CD4-positive, alpha-beta memory T cell (primary cell): ENCODE data around the gene PRPF40A. TPM values are rescaled to one million over a fixed set of nuclear protein-coding genes. Genes with fewer than 3 reads are reported as not detected.
"Not testable (repeated sequence)": the region's sequence is repeated elsewhere in the genome, so short reads cannot be mapped to it uniquely, and the experiment has no call there.

ENCODE experiments used
- CTCF ChIA-PET: fragments of 350-600 bp; sonication (Branson Sonifier 250); formaldehyde crosslinking; loops from one replicate; lab custom pipeline; 2021; ENCODE audit warnings: inconsistent platforms; ENCODE audit not compliant: partially characterized antibody; lab: Charles Lee
- POLR2A ChIA-PET: fragments of 350-600 bp; sonication (Branson Sonifier 250); formaldehyde crosslinking; loops from one replicate; lab custom pipeline; 2021; ENCODE audit not compliant: partially characterized antibody; lab: Charles Lee
- DNase-seq, 5 donors: peaks; one replicate each; pipeline versions ENCODE4 v3.0.0 to v3.0.0-alpha.2; 2020 to 2022; ENCODE audit warnings: mixed read lengths in 1 of 5
- H3K27ac ChIP-seq: one replicate; pipeline ENCODE4 v1.7.0; 2013; ENCODE audit warnings: low read depth, low read length
- H3K27me3 ChIP-seq: 2 replicates; pipeline ENCODE4 v1.7.0; 2013; ENCODE audit warnings: mild to moderate bottlenecking, low read length, moderate library complexity; ENCODE audit not compliant: insufficient read depth
- H3K36me3 ChIP-seq: 2 replicates; pipeline ENCODE4 v1.7.0; 2013; ENCODE audit warnings: mild to moderate bottlenecking, low read length, moderate library complexity; ENCODE audit not compliant: insufficient read depth
- H3K4me1 ChIP-seq: 2 replicates; pipeline ENCODE4 v1.7.0; 2013; ENCODE audit warnings: mild to moderate bottlenecking, low read length, moderate library complexity; ENCODE audit not compliant: insufficient read depth
- H3K4me3 ChIP-seq, 2 donors: one replicate each; pipeline ENCODE4 v1.7.0; 2013; ENCODE audit warnings: low read length in 2 of 2, mild to moderate bottlenecking in 1 of 2
- H3K9me3 ChIP-seq, 2 donors: one replicate each; pipeline ENCODE4 v1.7.0; 2013; ENCODE audit warnings: low read length in 2 of 2, control low read depth in 1 of 2; ENCODE audit not compliant: control insufficient read depth in 1 of 2
- H3K27ac Mint-ChIP-seq, 7 donors: one replicate each; pipeline ENCODE4 v1.8.0; 2020 to 2021; ENCODE audit warnings: mixed read lengths in 7 of 7, mild to moderate bottlenecking in 6 of 7, inconsistent platforms in 3 of 7, moderate library complexity in 3 of 7
- H3K27me3 Mint-ChIP-seq, 2 donors: one replicate each; pipeline ENCODE4 v1.8.0; 2020 to 2021; ENCODE audit warnings: mixed read lengths in 2 of 2
- H3K36me3 Mint-ChIP-seq, 2 donors: one replicate each; pipeline ENCODE4 v1.8.0; 2020 to 2021; ENCODE audit warnings: mixed read lengths in 2 of 2, inconsistent platforms in 1 of 2, mild to moderate bottlenecking in 1 of 2
- H3K4me1 Mint-ChIP-seq, 4 donors: one replicate each; pipeline ENCODE4 v1.8.0; 2020 to 2021; ENCODE audit warnings: mixed read lengths in 4 of 4, mild to moderate bottlenecking in 1 of 4
- H3K4me3 Mint-ChIP-seq, 8 donors: one replicate each; pipeline ENCODE4 v1.8.0; 2020 to 2021; ENCODE audit warnings: mixed read lengths in 8 of 8, mild to moderate bottlenecking in 7 of 8, moderate library complexity in 6 of 8, inconsistent platforms in 3 of 8
- H3K9me3 Mint-ChIP-seq, 8 donors: one replicate each; pipeline ENCODE4 v1.8.0; 2020 to 2021; ENCODE audit warnings: mixed read lengths in 8 of 8, mild to moderate bottlenecking in 5 of 8, inconsistent platforms in 3 of 8, moderate library complexity in 1 of 8
- intact Hi-C: fragments of 100-400 bp; cut with micrococcal nuclease; formaldehyde crosslinking; loops from one replicate; pipeline ENCODE4 v1.15.1; 2023
- polyA plus RNA-seq, 2 donors: library from polyadenylated mRNA; unstranded; fragments of 300-500 nt; fragmentation: Illumina TruSeq; gene quantifications; one replicate each; pipeline ENCODE4 v1.2.3, GENCODE V29; 2021
- total RNA-seq, 2 experiments: library from RNA; stranded (reverse); gene quantifications; one replicate each; pipeline ENCODE4 v1.2.3, GENCODE V29; 2021

The PRPF40A gene
- 100 to 1,000 TPM in 1 of 2 experiments, 10 to 100 TPM in 1; 95.0 to 105 TPM for total RNA-seq
- polyA plus RNA-seq, result 100 to 1,000 TPM in 1 of 2 donors, 10 to 100 TPM in 1; 70.5 to 129 TPM

GRCh38 chr2:152717228-152718075 is at the start of gene PRPF40A:
TSS of gene PRPF40A (minus strand) at chr2:152717461. CDS start at chr2:152717439, 22 bp downstream.
- POLR2A ChIA-PET, result interaction anchor here (0.6 to 3.6 kb wide), 15 partner anchors 9 to 1456 kb away, joined by 3 to 50 read pairs (median 4); partner anchors contain the start of genes ARL5A, RBM43 and STAM2
- peaks cover 0 to 3% (median 0%) of the 10 kb centered on the region in 8 donors for H3K9me3 Mint-ChIP-seq
- peak; percentile 98 to 99 (median 99) for DNase-seq
- peaks cover 39 to 85% (median 58%) of the 10 kb centered on the region in 4 donors for H3K4me1 Mint-ChIP-seq
- Histone ChIP-seq H3K4me1 (peaks cover 65% of the 10 kb centered on the region), H3K27ac (peak within 1 kb of the TSS; percentile 96), H3K27me3 (no peaks in the 10 kb centered on the region), H3K9me3 (no peaks in the 10 kb centered on the region), H3K36me3 (peaks cover 11% of the 10 kb centered on the region), H3K4me3 (peak within 1 kb of the TSS; percentile 89 to 94)
- H3K36me3 Mint-ChIP-seq, result peaks cover 9 to 60% of the 10 kb centered on the region in 2 donors
- peaks cover 0 to 2% of the 10 kb centered on the region in 2 donors for H3K27me3 Mint-ChIP-seq
- CTCF ChIA-PET, result interaction anchor here (1.1 to 3.1 kb wide), 7 partner anchors 14 to 541 kb away, joined by 3 to 12 read pairs (median 5); partner anchors contain the start of gene STAM2
- intact Hi-C loops, result loop anchor here (1.0 to 5.0 kb wide), 6 partner anchors 13 to 1455 kb away; partner anchors contain the start of genes ARL5A and RBM43
- H3K4me3 Mint-ChIP-seq, result peak within 1 kb of the TSS; percentile 97 to 100 (median 99)
- peak within 1 kb of the TSS; percentile 95 to 100 (median 98) for H3K27ac Mint-ChIP-seq

DNA sequence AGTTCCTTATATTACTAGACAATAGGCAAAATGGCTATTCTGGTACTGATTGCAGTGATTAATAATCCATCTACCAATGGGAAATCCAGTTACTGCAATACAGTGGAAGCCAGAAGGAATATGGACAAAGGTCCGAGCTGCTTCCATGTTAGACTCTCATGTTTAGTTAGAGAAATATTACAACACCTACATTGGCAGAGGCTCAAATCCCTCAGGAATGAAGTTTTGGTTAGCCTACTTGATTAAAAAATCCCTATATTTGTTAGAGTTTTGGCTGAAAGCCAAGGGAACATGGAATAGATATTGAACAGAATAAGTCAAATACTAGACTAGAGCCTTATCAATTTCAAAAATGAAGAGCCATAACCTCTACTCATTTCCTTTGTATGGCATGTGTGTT is 49.7 kb upstream of the PRPF40A start:
- Mint-ChIP-seq H3K9me3 (peaks cover 0 to 2% (median 0%) of the 10 kb centered on the region in 8 donors), H3K4me1 (no peaks in the 10 kb centered on the region), H3K27ac (no peak overlapping the region), H3K4me3 (no peak overlapping the region), H3K27me3 (no peaks in the 10 kb centered on the region), H3K36me3 (peaks cover 10 to 17% of the 10 kb centered on the region in 2 donors)
- Histone ChIP-seq H3K4me3 (no peak overlapping the region), H3K36me3 (no peaks in the 10 kb centered on the region), H3K27me3 (no peaks in the 10 kb centered on the region), H3K4me1 (no peaks in the 10 kb centered on the region), H3K9me3 (no peaks in the 10 kb centered on the region), H3K27ac (no peak overlapping the region)
- no peak for DNase-seq
- intact Hi-C loops, result no loop called here
- ChIA-PET CTCF (no interaction called here), POLR2A (no interaction called here)

GRCh38 chr2:152763651-152764050 is 46.4 kb upstream of the PRPF40A start:
- H3K27me3 ChIP-seq, result no peaks in the 10 kb centered on the region
- H3K4me1 ChIP-seq, result no peaks in the 10 kb centered on the region
- intact Hi-C loops, result no loop called here
- DNase-seq, result no peak
- Mint-ChIP-seq H3K36me3 (peaks cover 27 to 37% of the 10 kb centered on the region in 2 donors), H3K9me3 (no peaks in the 10 kb centered on the region), H3K4me1 (no peaks in the 10 kb centered on the region), H3K27ac (peak overlapping the region in 1 of 7 donors; percentile 20), H3K4me3 (no peak overlapping the region), H3K27me3 (no peaks in the 10 kb centered on the region)
- no peak overlapping the region for H3K4me3 ChIP-seq
- H3K27ac ChIP-seq, result no peak overlapping the region
- POLR2A ChIA-PET, result no interaction called here
- no peaks in the 10 kb centered on the region for H3K36me3 ChIP-seq
- CTCF ChIA-PET, result no interaction called here
- H3K9me3 ChIP-seq, result no peaks in the 10 kb centered on the region

- intact Hi-C loops, H3K9me3 ChIP-seq, H3K27ac ChIP-seq, POLR2A ChIA-PET, DNase-seq, H3K9me3 Mint-ChIP-seq, H3K27me3 ChIP-seq, CTCF ChIA-PET, H3K4me1 ChIP-seq, H3K4me3 Mint-ChIP-seq, H3K4me1 Mint-ChIP-seq, H3K36me3 ChIP-seq, H3K27me3 Mint-ChIP-seq, H3K4me3 ChIP-seq: not testable (repeated sequence)
- Mint-ChIP-seq H3K27ac (peak overlapping the region in 1 of 7 donors; percentile 20), H3K36me3 (peaks cover 31 to 38% of the 10 kb centered on the region in 2 donors)
Observed at GRCh38 chr2:152763208-152763607, 45.9 kb upstream of the PRPF40A start.

DNA sequence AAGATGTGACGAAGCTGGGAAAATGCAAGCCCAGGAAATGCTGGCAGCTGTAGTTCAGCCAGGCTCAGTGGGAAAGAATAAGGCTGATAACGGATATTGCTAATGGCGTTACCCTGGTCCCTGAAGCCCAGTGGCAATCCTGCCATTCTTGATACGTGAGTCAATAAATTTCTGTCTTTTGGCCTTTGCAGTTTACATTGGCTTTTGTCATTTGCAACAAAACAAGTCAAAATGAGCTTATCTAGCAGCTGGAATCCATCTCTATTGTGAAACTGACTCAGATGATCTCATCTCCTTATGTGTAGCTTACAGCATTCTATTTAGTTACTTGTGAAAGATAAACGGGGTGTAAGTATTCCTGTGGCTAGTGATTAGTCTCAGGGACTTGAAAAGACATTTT is 44.9 kb upstream of the PRPF40A start:
- H3K27me3 ChIP-seq, result no peaks in the 10 kb centered on the region
- no peak for DNase-seq
- H3K4me3 Mint-ChIP-seq, result no peak overlapping the region
- CTCF ChIA-PET, result no interaction called here
- H3K36me3 ChIP-seq, result no peaks in the 10 kb centered on the region
- peaks cover 33 to 41% of the 10 kb centered on the region in 2 donors for H3K36me3 Mint-ChIP-seq
- H3K4me3 ChIP-seq, result no peak overlapping the region
- no peaks in the 10 kb centered on the region for H3K4me1 ChIP-seq
- H3K4me1 Mint-ChIP-seq, result no peaks in the 10 kb centered on the region
- no peak overlapping the region for H3K27ac ChIP-seq
- no peaks in the 10 kb centered on the region for H3K9me3 Mint-ChIP-seq
- H3K27ac Mint-ChIP-seq, result no peak overlapping the region
- POLR2A ChIA-PET, result no interaction called here
- no peaks in the 10 kb centered on the region for H3K9me3 ChIP-seq
- intact Hi-C loops, result no loop called here
- H3K27me3 Mint-ChIP-seq, result no peaks in the 10 kb centered on the region

- no peaks in the 10 kb centered on the region for H3K4me1 Mint-ChIP-seq
- no peaks in the 10 kb centered on the region for H3K9me3 ChIP-seq
- CTCF ChIA-PET, result no interaction called here
- H3K36me3 Mint-ChIP-seq, result peaks cover 42 to 48% of the 10 kb centered on the region in 2 donors
- H3K27ac Mint-ChIP-seq, result no peak overlapping the region
- H3K4me1 ChIP-seq, result no peaks in the 10 kb centered on the region
- no peaks in the 10 kb centered on the region for H3K27me3 ChIP-seq
- H3K4me3 Mint-ChIP-seq, result no peak overlapping the region
- intact Hi-C loops, result no loop called here
- H3K27me3 Mint-ChIP-seq, result no peaks in the 10 kb centered on the region
- POLR2A ChIA-PET, result no interaction called here
- no peak overlapping the region for H3K4me3 ChIP-seq
- no peak for DNase-seq
- no peak overlapping the region for H3K27ac ChIP-seq
- H3K36me3 ChIP-seq, result no peaks in the 10 kb centered on the region
- H3K9me3 Mint-ChIP-seq, result no peaks in the 10 kb centered on the region
Observed at GRCh38 chr2:152761214-152761613, 44.0 kb upstream of the PRPF40A start.

GRCh38 chr2:152759290-152760072 is 42.2 kb upstream of the PRPF40A start:
- H3K4me1 ChIP-seq, result no peaks in the 10 kb centered on the region
- no peak overlapping the region for H3K27ac Mint-ChIP-seq
- H3K4me1 Mint-ChIP-seq, result no peaks in the 10 kb centered on the region
- peaks cover 47 to 54% of the 10 kb centered on the region in 2 donors for H3K36me3 Mint-ChIP-seq
- intact Hi-C loops, result no loop called here
- POLR2A ChIA-PET, result no interaction called here
- CTCF ChIA-PET, result no interaction called here
- no peak overlapping the region for H3K4me3 ChIP-seq
- H3K27me3 ChIP-seq, result no peaks in the 10 kb centered on the region
- no peaks in the 10 kb centered on the region for H3K27me3 Mint-ChIP-seq
- no peak for DNase-seq
- H3K9me3 ChIP-seq, result no peaks in the 10 kb centered on the region
- H3K9me3 Mint-ChIP-seq, result no peaks in the 10 kb centered on the region
- no peak overlapping the region for H3K27ac ChIP-seq
- no peaks in the 10 kb centered on the region for H3K36me3 ChIP-seq
- no peak overlapping the region for H3K4me3 Mint-ChIP-seq
